Activated T-cell treated with anti-CD3 and anti-CD28 coated beads for 48 hours (primary cell): Measurements from ENCODE around the gene RYR1.

Experiments
- DNase-seq: peaks from one replicate; pipeline ENCODE4 v3.0.0-alpha.2; 2020; ENCODE audit warnings: low read depth

RYR1 gene

GRCh38 chr19:38427035-38427677 lies 6.3 kb upstream of the RYR1 start:
- peak; percentile 31 for DNase-seq

GRCh38 chr19:38429055-38429810 lies 4.3 kb upstream of the RYR1 start:
- no peak for DNase-seq

- no peak for DNase-seq
Measured at GRCh38 chr19:38429811-38430156, 3.7 kb upstream of the RYR1 start.

GRCh38 chr19:38430931-38431330 lies 2.6 kb upstream of the RYR1 start:
- DNase-seq = no peak

GRCh38 chr19:38434549-38435051 lies 1.1 kb downstream of the RYR1 start:
- DNase-seq = no peak

- no peak for DNase-seq
Measured at GRCh38 chr19:38437295-38437694, 3.8 kb downstream of the RYR1 start.

- DNase-seq = no peak
Measured at GRCh38 chr19:38437917-38438316, 4.4 kb downstream of the RYR1 start.

GRCh38 chr19:38440592-38440991 lies 7.1 kb downstream of the RYR1 start:
- no peak for DNase-seq

GRCh38 chr19:38441657-38442348 lies 8.3 kb downstream of the RYR1 start:
- no peak for DNase-seq

GRCh38 chr19:38442736-38443135 lies 9.2 kb downstream of the RYR1 start:
- no peak for DNase-seq

- no peak for DNase-seq
Measured at GRCh38 chr19:38443458-38443999, 10.0 kb downstream of the RYR1 start.

- no peak for DNase-seq
Measured at GRCh38 chr19:38444026-38444425, 10.5 kb downstream of the RYR1 start.

- DNase-seq = no peak
Measured at GRCh38 chr19:38445362-38445761, 11.9 kb downstream of the RYR1 start.

- no peak for DNase-seq
Measured at GRCh38 chr19:38448225-38448624, 14.7 kb downstream of the RYR1 start.

- no peak for DNase-seq
Measured at GRCh38 chr19:38449518-38449917, 16.0 kb downstream of the RYR1 start.

GRCh38 chr19:38451036-38451435 lies 17.5 kb downstream of the RYR1 start:
- DNase-seq = no peak

GRCh38 chr19:38451629-38452028 lies 18.1 kb downstream of the RYR1 start:
- no peak for DNase-seq

- peak; percentile 34 for DNase-seq
Measured at GRCh38 chr19:38452430-38453366, 19.2 kb downstream of the RYR1 start.

- no peak for DNase-seq
Measured at GRCh38 chr19:38453596-38453995, 20.1 kb downstream of the RYR1 start.

GRCh38 chr19:38455031-38455430 lies 21.5 kb downstream of the RYR1 start:
- DNase-seq = no peak

- DNase-seq = no peak
Measured at GRCh38 chr19:38457202-38457601, 23.7 kb downstream of the RYR1 start.
